H1 (cell line): ENCODE results near the gene RBMX. TPM values are rescaled to one million over a fixed set of nuclear protein-coding genes. Genes with fewer than 3 reads are reported as not detected.
"Not testable (repeated sequence)": the region's sequence is repeated elsewhere in the genome, so short reads cannot be mapped to it uniquely, and the experiment has no call there.

ENCODE experiments used
- CTCF ChIA-PET: fragments of 300-600 bp; sonication (Branson Sonifier 250); formaldehyde crosslinking; loops from one replicate; lab custom pipeline; 2021; ENCODE audit not compliant: partially characterized antibody; lab: Charles Lee
- POLR2A ChIA-PET: fragments of 300-600 bp; sonication (Branson Sonifier 250); formaldehyde crosslinking; loops from one replicate; lab custom pipeline; 2021; ENCODE audit warnings: inconsistent platforms; ENCODE audit not compliant: partially characterized antibody; lab: Charles Lee
- DNase-seq, 2 experiments: peaks; one replicate each; pipeline versions ENCODE4 v3.0.0 to v3.0.0-alpha.2; 2010 to 2022; ENCODE audit warnings: low spot score in 2 of 2, low read depth in 1 of 2, mixed read lengths in 1 of 2
- FAIRE-seq: peaks from 2 replicates; lab custom pipeline; 2011; peaks lifted over from hg19 to GRCh38; lab: Jason Lieb, UNC
- H2AFZ ChIP-seq: 2 replicates; pipeline ENCODE4 v1.8.1; 2012; ENCODE audit warnings: low read length, inconsistent platforms
- H2AK5ac ChIP-seq: 2 replicates; pipeline ENCODE4 v1.6.1; 2013; ENCODE audit warnings: low read depth, low read length
- H2BK120ac ChIP-seq: replicated peaks from 2 replicates; pipeline ENCODE3; 2013; ENCODE audit warnings: low read depth, low read length, inconsistent platforms
- H2BK12ac ChIP-seq: 2 replicates; pipeline ENCODE4 v1.6.1; 2013; ENCODE audit warnings: low read depth, low read length
- H2BK15ac ChIP-seq: 2 replicates; pipeline ENCODE4 v1.6.1; 2013; ENCODE audit warnings: low read length
- H2BK20ac ChIP-seq: 2 replicates; pipeline ENCODE4 v1.6.1; 2013; ENCODE audit warnings: low read length
- H2BK5ac ChIP-seq: 2 replicates; pipeline ENCODE4 v1.6.1; 2013; ENCODE audit warnings: low read depth, low read length
- H3K14ac ChIP-seq: 2 replicates; pipeline ENCODE4 v1.6.1; 2013; ENCODE audit warnings: inconsistent platforms; ENCODE audit not compliant: insufficient read length
- H3K18ac ChIP-seq: 2 replicates; pipeline ENCODE4 v1.6.1; 2013; ENCODE audit warnings: low read length; ENCODE audit errors: extremely low read depth
- H3K23ac ChIP-seq: 2 replicates; pipeline ENCODE4 v1.6.1; 2013; ENCODE audit warnings: inconsistent platforms; ENCODE audit not compliant: insufficient read length
- H3K23me2 ChIP-seq: 2 replicates; pipeline ENCODE4 v1.6.1; 2013; ENCODE audit warnings: low read depth, low read length
- H3K27ac ChIP-seq: 2 replicates; pipeline ENCODE4 v1.6.1; 2011; ENCODE audit warnings: low read depth, low read length, inconsistent platforms
- H3K27me3 ChIP-seq, 4 experiments: replicated peaks in 1 of 4; 1 replicate in 1 of 4; 2 replicates in 3 of 4; pipeline versions ENCODE4 v1.6.1 to v1.8.1; 2011 to 2013; ENCODE audit warnings: low read length in 3 of 4, mild to moderate bottlenecking in 3 of 4, inconsistent platforms in 2 of 4, mixed read lengths in 2 of 4, moderate library complexity in 1 of 4; ENCODE audit not compliant: control insufficient read depth in 3 of 4, insufficient read depth in 3 of 4; ENCODE audit errors: extremely low read depth in 1 of 4
- H3K36me3 ChIP-seq, 4 experiments: 2 replicates each; pipeline versions ENCODE4 v1.6.1 to v1.8.1; 2011 to 2013; ENCODE audit warnings: mild to moderate bottlenecking in 4 of 4, low read length in 3 of 4, moderate library complexity in 2 of 4, control low read depth in 1 of 4, inconsistent platforms in 1 of 4; ENCODE audit not compliant: insufficient read depth in 4 of 4, control insufficient read depth in 2 of 4
- H3K4ac ChIP-seq: replicated peaks from 2 replicates; pipeline ENCODE3; 2013; ENCODE audit warnings: low read length, low read depth, mixed read lengths, inconsistent platforms; ENCODE audit not compliant: insufficient read length
- H3K4me1 ChIP-seq, 4 experiments: replicated peaks in 1 of 4; 1 replicate in 1 of 4; 2 replicates in 3 of 4; pipeline versions ENCODE4 v1.6.1 to v1.8.1; 2011 to 2013; ENCODE audit warnings: low read length in 3 of 4, inconsistent platforms in 2 of 4, mixed read lengths in 1 of 4; ENCODE audit not compliant: insufficient read depth in 4 of 4, control insufficient read depth in 3 of 4
- H3K4me2 ChIP-seq, 2 experiments: 2 replicates each; pipeline versions ENCODE4 v1.6.1 to v1.8.1; 2011 to 2013; ENCODE audit warnings: low read depth in 2 of 2, low read length in 2 of 2, control low read depth in 1 of 2, inconsistent platforms in 1 of 2, mild to moderate bottlenecking in 1 of 2; ENCODE audit not compliant: insufficient read depth in 1 of 2
- H3K4me3 ChIP-seq, 4 experiments: fragments of 200-600, 300-600 bp in 1 of 4; sonication (generic), shearing (Covaris generic), sonication (Bioruptor Twin) in 1 of 4; 2 replicates each; pipeline versions ENCODE4 v1.5.1 to v1.8.1; 2011 to 2016; ENCODE audit warnings: low read length in 4 of 4, low read depth in 3 of 4, control low read depth in 2 of 4, inconsistent platforms in 2 of 4, mild to moderate bottlenecking in 2 of 4, mixed read lengths in 1 of 4, moderate library complexity in 1 of 4; ENCODE audit not compliant: insufficient read depth in 2 of 4; ENCODE audit errors: extremely low read depth in 1 of 4
- H3K56ac ChIP-seq: replicated peaks from 2 replicates; pipeline ENCODE3; 2013; ENCODE audit warnings: low read depth, mild to moderate bottlenecking, mixed read lengths, low read length, inconsistent platforms; ENCODE audit not compliant: insufficient read length
- H3K79me1 ChIP-seq: 2 replicates; pipeline ENCODE4 v1.6.1; 2013; ENCODE audit warnings: low read depth, low read length, control low read depth
- H3K79me2 ChIP-seq, 2 experiments: 2 replicates each; pipeline versions ENCODE4 v1.6.1 to v1.8.1; 2012 to 2013; ENCODE audit warnings: low read length in 2 of 2, mild to moderate bottlenecking in 2 of 2, inconsistent platforms in 1 of 2; ENCODE audit not compliant: insufficient read depth in 2 of 2, control insufficient read depth in 1 of 2
- H3K9ac ChIP-seq, 4 experiments: replicated peaks in 1 of 4; 1 replicate in 1 of 4; 2 replicates in 3 of 4; pipeline versions ENCODE4 v1.6.1 to v1.8.1; 2011 to 2013; ENCODE audit warnings: low read depth in 3 of 4, low read length in 3 of 4, control low read depth in 2 of 4, mild to moderate bottlenecking in 2 of 4, moderate library complexity in 2 of 4, inconsistent platforms in 1 of 4; ENCODE audit errors: extremely low read depth in 1 of 4
- H3K9me3 ChIP-seq, 2 experiments: 2 replicates each; pipeline versions ENCODE4 v1.6.1 to v1.8.1; 2012 to 2013; ENCODE audit warnings: mild to moderate bottlenecking in 2 of 2, moderate library complexity in 2 of 2, control low read depth in 1 of 2, inconsistent platforms in 1 of 2, low read depth in 1 of 2, low read length in 1 of 2, mixed read lengths in 1 of 2; ENCODE audit not compliant: insufficient read depth in 2 of 2
- H4K20me1 ChIP-seq, 2 experiments: replicated peaks in 1 of 2; 2 replicates each; pipeline versions ENCODE3 to v1.8.1; 2011 to 2013; ENCODE audit warnings: inconsistent platforms in 2 of 2, low read length in 2 of 2, mild to moderate bottlenecking in 1 of 2; ENCODE audit not compliant: insufficient read depth in 2 of 2, control insufficient read depth in 1 of 2
- H4K5ac ChIP-seq: 2 replicates; pipeline ENCODE4 v1.6.1; 2013; ENCODE audit warnings: low read length, low read depth, mixed read lengths, inconsistent platforms; ENCODE audit not compliant: insufficient read length
- H4K8ac ChIP-seq: 2 replicates; pipeline ENCODE4 v1.8.0; 2013; ENCODE audit warnings: mild to moderate bottlenecking, moderate library complexity, low read length, inconsistent platforms; ENCODE audit not compliant: insufficient read depth; ENCODE audit errors: extremely low read depth
- H4K91ac ChIP-seq: replicated peaks from 2 replicates; pipeline ENCODE3; 2013; ENCODE audit warnings: low read length, mixed read lengths, inconsistent platforms; ENCODE audit not compliant: insufficient read length
- POLR2A ChIP-seq, 2 experiments: IDR thresholded peaks; 1 replicate in 1 of 2; 2 replicates in 1 of 2; pipeline ENCODE4 v1.6.1; 2011; ENCODE audit warnings: low read depth in 2 of 2, low read length in 2 of 2, mild to moderate bottlenecking in 2 of 2; ENCODE audit errors: control extremely low read depth in 1 of 2
- POLR2AphosphoS5 ChIP-seq: IDR thresholded peaks from 2 replicates; pipeline ENCODE4 v1.6.1; 2011; ENCODE audit warnings: low read depth, low read length
- WGBS, 2 experiments: shearing (Covaris generic) in 1 of 2; methylation state at CpG; one replicate each; pipeline versions ENCODE4 v1.1.6 to v1.1.7; 2013 to 2015; ENCODE audit warnings: low lambda C conversion rate in 2 of 2, mixed read lengths in 2 of 2, inconsistent platforms in 1 of 2, low coverage in 1 of 2, missing lambda C conversion rate in 1 of 2; ENCODE audit not compliant: insufficient replicate concordance in 2 of 2, insufficient coverage in 1 of 2, insufficient read length in 1 of 2; ENCODE audit errors: extremely low coverage in 1 of 2, missing lambda C conversion rate in 1 of 2; 5-methylcytosine and 5-hydroxymethylcytosine counted together
- polyA plus RNA-seq, 7 experiments: library from polyadenylated mRNA; depleted of rRNA in 3 of 7; stranded (reverse) in 5 of 7; unstranded in 2 of 7; fragments of >200 nt in 5 of 7; fragments of 200-250 nt in 2 of 7; gene quantifications; 1 replicate in 5 of 7; 2 replicates in 1 of 7; 4 replicates in 1 of 7; pipeline versions ENCODE4 v1.2.1 to v1.2.3, GENCODE V29; 2011 to 2013; ENCODE audit warnings: missing spikeins in 2 of 7, mixed read lengths in 2 of 7
- total RNA-seq: library from RNA; stranded (reverse); fragmentation: NEBNext Ultra II Directional; extraction: Animal tissue kit (Norgen Biotek cat#: 25700); gene quantifications from 2 replicates; pipeline ENCODE4 v1.2.1, GENCODE V29; 2021

Gene RBMX
- total and polyA plus RNA-seq, 2 of the 8 experiments (the other 6 are each of a cell fraction or from before 2014, with no cell fraction given) = 213 to 476 TPM

- H2BK20ac ChIP-seq, H2AFZ ChIP-seq, CTCF ChIA-PET, H2BK120ac ChIP-seq, H4K20me1 ChIP-seq, H3K4me2 ChIP-seq, H2AK5ac ChIP-seq, H3K4me1 ChIP-seq, H3K9ac ChIP-seq, H4K8ac ChIP-seq, FAIRE-seq, H3K14ac ChIP-seq, H3K27ac ChIP-seq, H3K4me3 ChIP-seq, H4K91ac ChIP-seq, H3K27me3 ChIP-seq, H3K23me2 ChIP-seq, DNase-seq, H3K18ac ChIP-seq, H2BK12ac ChIP-seq, H3K4ac ChIP-seq, H3K56ac ChIP-seq, H2BK5ac ChIP-seq, H3K9me3 ChIP-seq, H3K23ac ChIP-seq, H2BK15ac ChIP-seq, H3K79me1 ChIP-seq, H4K5ac ChIP-seq: not testable (repeated sequence)
- H3K36me3 ChIP-seq = peaks cover 17 to 99% (median 62%) of the 10 kb centered on the region in 4 experiments
- POLR2A ChIA-PET = interaction anchor here (0.7 to 4.3 kb wide), 6 partner anchors 7 to 48 kb away, joined by 3 to 82 read pairs (median 4); partner anchors contain the start of gene RBMX
- TF ChIP-seq POLR2AphosphoS5 = peak; percentile 18
- peak in 1 of 2 experiments; percentile 46; a peak in 2 of 3 replicates for TF ChIP-seq POLR2A (IDR thresholded peaks at IDR 0.05; ENCODE audit: control extremely low read depth in 1 of 2, low read depth in 2 of 2, low read length in 2 of 2)
- WGBS, 2 experiments = 92% methylated on average over 2 of the region's 2 CpGs; no CpG with 5 or more reads in 1 of the 2 experiments
- peaks cover 0 to 16% of the 10 kb centered on the region in 2 experiments; a peak in 2 of 4 replicates for H3K79me2 ChIP-seq
Observed at GRCh38 chrX:136873210-136873609, 7.3 kb downstream of the RBMX start.
